Head of caudate nucleus (tissue), 42 donors: ENCODE measurements around the gene RUFY3.
"Not testable (repeated sequence)": the region's sequence is repeated elsewhere in the genome, so short reads cannot be mapped to it uniquely, and the experiment has no call there.

Experiments
- DNase-seq, 42 donors: peaks; one replicate each; pipeline versions ENCODE4 v3.0.0 to v3.0.0-alpha.2; 2020 to 2021; ENCODE audit warnings: mixed read lengths in 7 of 42
- intact Hi-C: fragments of 100-400 bp; cut with DNase I; formaldehyde crosslinking; loops from one replicate; pipeline ENCODE4 v1.15.0; 2022

Gene RUFY3, protein sequence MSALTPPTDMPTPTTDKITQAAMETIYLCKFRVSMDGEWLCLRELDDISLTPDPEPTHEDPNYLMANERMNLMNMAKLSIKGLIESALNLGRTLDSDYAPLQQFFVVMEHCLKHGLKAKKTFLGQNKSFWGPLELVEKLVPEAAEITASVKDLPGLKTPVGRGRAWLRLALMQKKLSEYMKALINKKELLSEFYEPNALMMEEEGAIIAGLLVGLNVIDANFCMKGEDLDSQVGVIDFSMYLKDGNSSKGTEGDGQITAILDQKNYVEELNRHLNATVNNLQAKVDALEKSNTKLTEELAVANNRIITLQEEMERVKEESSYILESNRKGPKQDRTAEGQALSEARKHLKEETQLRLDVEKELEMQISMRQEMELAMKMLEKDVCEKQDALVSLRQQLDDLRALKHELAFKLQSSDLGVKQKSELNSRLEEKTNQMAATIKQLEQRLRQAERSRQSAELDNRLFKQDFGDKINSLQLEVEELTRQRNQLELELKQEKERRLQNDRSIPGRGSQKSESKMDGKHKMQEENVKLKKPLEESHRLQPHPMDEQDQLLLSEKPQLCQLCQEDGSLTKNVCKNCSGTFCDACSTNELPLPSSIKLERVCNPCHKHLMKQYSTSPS

DNA sequence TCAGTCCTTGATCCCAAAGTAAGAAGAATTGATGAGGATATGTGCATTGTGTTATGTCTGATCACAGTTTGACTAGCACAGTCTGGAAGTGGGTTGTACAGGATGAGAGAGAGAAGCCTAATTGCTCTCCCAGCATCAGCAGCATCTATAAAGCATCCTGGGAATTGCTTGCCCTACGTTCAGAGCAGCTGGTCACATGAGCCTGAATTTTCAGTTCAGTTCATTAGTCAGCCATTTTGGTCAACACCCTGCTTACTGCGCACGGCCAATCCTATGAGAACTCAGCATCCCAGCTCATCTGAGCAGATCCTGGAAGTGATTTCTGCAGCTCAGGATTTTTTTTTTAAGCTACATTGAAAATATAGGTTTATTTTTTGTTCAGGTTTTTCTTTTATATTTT is at the start of gene RUFY3:
TSS of gene RUFY3 (plus strand) at position 218 of the 400 bp plus-strand sequence. CDS start 610 bp downstream, outside the sequence.
- intact Hi-C loops, result loop anchor here (5.0 kb wide), 1 partner anchor 34 kb away; the partner anchor contains the start of gene UTP3
- peak; percentile 46 to 94 (median 84) for DNase-seq

DNA sequence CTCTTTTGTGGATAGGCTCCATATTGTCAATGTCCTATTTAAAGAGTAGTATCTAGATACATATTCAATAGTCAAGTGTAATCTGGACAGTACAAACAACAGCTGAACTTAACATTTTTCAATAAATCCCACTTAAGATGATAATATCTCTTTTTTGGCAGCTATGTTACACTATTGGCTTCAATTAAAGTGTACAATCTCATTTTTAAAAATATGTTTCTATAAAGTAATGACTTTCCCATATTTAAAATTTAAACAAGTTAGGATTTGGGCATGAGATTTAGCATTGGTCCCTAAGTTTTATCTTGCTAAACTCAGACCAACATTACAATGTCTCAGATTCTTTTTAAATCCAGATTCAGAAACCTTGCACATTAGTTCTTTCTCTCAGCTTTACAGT is 47.6 kb upstream of the RUFY3 start:
- no peak for DNase-seq
- intact Hi-C loops, result no loop called here

DNA sequence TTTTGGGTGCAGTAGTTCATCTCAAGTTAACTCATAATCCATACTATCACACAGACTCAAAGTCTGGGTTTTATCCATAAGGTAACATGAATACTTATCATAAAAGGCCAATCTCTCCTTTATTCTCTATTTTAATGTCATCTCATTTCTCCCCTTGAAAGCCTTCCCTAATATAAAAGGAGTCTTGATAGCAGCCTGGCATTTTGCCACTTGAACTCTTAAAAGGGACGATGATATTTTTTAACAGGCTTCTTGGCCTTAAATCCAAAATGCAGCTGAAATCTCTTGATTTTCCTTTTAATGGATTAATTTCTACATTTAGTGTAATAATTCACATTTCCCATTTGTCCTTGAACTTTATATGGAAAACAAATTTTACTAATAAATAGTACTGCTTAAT is 47.0 kb upstream of the RUFY3 start:
- no peak for DNase-seq

DNA sequence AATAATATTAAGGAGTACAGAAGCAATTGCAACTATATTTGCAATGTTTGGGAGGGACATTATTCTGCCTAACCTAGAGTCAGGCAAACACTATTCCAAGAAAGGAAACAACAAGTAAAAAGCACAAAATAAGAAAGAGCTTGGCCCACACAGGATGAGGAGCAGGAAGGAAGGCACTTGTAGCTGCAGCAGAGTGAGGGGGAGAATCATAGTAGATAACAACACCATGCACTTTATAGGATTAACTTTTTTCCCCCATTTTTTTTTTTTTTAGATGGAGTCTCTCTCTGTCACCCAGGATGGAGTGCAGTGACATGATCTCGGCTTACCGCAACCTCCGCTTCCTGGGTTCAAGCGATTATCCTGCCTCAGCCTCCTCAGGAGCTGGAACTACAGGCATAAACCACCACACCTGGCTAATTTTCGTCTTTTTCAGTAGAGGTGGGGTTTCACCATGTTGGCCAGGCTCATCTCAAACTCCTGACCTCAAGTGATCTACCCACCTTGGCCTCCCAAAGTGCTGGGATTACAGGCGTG is 45.1 kb upstream of the RUFY3 start:
- no peak for DNase-seq
- intact Hi-C loops, result no loop called here

More for the DNA sequence above, 47.0 kb upstream of the RUFY3 start:
- intact Hi-C loops, result no loop called here

DNA sequence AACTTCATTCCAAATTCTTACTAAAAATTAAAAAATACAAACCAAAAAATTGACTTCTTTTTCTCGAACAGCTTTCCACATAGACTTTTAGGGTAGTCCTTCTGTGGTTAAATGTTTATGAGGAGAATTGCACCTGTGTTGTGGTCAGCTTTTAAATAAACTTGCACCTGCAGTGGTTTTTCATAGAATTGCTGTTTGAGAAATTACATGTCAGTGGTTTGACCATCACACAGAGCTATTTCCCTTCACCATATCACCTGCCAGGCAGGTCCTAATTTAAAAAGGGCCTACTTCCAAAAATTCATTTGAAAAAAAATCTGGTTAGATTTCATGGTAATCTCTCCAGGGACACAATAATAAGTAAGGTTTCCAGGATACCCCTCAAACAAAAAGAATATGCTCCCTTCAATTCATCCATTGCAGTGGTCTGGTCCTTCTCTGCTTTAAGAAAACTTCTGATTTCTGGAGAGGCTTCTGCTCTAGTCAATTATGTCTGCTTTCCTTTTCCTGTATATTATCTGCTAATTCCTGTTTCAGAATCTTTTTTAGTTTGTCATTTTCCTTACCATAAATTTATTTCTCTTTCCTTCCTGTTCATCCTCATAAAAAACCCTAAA is 43.3 kb upstream of the RUFY3 start:
- intact Hi-C loops, result no loop called here

DNA sequence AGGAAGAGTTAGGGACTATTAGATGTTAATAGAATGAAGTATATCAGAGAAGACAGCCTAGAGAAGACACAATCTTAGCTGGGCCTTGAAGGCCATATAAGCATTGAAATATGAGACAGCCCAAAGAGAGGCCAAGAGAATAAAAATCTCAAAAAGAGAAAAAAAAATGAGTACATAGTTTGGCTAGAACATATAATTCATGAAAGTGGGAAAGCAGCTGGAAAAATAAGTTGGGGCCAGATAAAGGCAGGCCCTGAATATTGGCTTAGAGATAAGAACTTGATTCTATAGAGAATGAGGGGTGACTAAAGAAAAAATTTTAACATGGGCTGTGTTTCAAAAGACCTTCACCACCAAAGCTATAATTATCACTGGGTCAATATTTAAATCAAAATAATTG is 40.8 kb upstream of the RUFY3 start:
- no peak for DNase-seq
- intact Hi-C loops, result no loop called here

More for the DNA sequence above, 43.3 kb upstream of the RUFY3 start:
- DNase-seq, result no peak

DNA sequence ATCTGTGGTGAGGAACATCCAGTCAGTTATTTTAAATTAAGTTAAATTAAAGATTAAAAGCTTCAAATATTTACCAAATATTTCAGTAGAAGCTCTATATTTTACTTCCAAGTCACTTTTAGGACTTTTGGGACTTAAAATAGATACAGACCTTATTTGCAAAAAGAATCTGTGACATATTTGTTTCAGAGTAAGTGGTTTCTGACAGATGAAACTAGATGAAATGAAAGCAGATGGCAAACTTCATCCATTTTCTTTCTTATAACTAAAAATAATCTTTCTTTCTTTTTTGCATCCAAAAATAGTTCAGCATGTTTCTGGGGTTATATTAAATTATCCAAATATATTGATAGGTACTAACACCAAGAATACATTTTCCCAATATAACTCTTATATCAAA is 40.1 kb upstream of the RUFY3 start:
- intact Hi-C loops, result no loop called here
- DNase-seq, result no peak

DNA sequence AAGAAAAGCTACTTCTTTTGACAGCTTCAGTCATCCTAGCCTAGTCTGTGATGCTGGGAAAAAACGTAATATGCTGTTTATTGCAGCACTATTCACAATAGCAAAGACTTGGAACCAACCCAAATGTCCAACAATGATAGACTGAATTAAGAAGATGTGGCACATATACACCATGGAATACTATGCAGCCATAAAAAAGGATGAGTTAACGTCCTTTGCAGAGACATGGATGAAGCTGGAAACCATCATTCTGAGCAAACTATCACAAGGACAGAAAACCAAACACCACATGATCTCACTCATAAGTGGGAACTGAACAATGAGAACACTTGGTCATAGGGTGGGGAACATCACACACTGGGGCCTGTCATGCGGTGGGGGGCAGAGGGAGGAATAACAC is 39.6 kb upstream of the RUFY3 start:
- intact Hi-C loops, DNase-seq: not testable (repeated sequence)

DNA sequence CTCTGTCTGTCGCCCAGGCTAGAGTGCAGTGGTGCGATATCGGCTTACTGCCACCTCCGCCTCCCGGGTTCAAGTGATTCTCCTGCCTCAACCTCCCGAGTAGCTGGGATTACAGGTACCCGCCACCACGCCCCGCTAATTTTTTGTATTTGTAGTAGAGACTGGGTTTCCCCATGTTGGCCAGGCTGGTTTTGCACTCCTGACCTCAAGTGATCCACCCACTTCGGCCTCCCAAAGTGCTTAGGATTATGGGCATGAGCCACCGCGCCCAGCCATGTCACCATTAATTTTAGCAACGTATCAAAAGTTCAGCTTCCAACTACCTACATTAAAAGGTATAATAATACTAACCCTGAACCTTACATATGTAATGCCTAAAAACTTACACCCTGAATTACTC is 34.4 kb upstream of the RUFY3 start:
- intact Hi-C loops, result loop anchor here (5.0 kb wide), 1 partner anchor 35 kb away; the partner anchor contains the start of gene RUFY3
- peak in 19 of 42 donors; percentile 5 to 54 (median 20) for DNase-seq

DNA sequence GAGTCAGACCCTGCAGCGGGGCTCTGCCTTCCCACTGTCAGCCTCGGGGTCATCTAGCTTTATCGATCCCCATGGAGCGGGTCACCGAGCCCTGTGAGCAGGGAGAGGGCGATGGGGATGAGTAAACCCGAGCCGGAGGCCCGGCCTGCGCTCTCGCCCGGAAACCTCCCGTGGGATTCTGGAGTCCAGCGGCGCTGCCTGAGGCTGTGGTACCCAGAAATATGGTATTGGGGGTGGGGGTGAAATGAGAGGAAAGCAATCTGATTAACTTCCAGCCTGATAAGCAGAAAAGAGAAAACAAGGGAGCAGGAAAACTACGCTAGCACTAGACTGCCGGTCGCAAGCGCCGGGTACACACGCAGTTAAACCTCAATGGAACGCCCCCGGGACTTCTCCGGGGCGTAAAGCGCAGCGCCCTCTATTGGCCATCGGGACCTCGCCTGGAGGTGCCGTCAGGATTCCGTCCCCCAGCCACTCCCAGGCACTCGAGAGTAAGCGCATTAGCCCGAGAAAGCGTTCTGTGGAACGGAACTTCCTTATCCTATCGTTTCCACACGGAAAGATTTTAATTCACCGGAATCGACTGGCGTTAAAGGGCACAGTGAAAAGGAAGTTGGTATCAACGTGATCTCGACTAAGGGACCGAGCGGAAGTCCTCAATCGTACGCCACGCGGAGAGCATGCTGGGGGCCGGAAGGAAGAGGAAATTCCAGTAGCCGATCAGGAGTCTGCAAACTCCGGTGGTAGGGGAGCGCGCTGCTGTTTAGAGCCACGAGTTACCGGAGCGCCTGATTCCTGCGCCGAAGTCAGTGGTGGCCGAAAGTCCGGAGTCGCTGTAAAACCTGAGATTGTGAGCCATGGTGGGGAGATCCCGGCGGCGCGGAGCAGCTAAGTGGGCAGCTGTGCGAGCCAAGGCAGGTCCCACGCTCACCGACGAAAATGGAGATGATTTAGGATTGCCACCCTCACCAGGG is 33.7 kb upstream of the RUFY3 start, which contains the start of gene UTP3:
TSS of gene UTP3 (plus strand) at position 712 of the 974 bp plus-strand sequence. CDS start at position 858, 146 bp downstream.
- intact Hi-C loops, result loop anchor here (2.0 to 5.0 kb wide), 3 partner anchors 17 to 151 kb away; partner anchors contain the start of genes GRSF1 and RUFY3

DNA sequence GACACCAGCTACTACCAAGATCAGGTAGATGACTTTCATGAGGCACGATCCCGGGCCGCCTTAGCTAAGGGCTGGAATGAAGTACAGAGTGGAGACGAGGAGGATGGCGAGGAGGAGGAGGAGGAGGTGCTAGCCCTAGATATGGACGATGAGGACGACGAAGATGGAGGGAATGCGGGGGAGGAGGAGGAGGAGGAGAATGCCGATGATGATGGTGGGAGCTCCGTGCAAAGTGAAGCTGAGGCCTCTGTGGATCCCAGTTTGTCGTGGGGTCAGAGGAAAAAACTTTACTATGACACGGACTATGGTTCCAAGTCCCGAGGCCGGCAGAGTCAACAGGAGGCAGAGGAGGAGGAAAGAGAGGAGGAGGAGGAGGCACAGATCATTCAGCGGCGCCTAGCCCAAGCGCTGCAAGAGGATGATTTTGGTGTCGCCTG is 33.0 kb upstream of the RUFY3 start:
- intact Hi-C loops, result loop anchor here (2.0 to 5.0 kb wide), 3 partner anchors 16 to 150 kb away; partner anchors contain the start of genes GRSF1 and RUFY3
- DNase-seq, result peak in 8 of 42 donors; percentile 3 to 42 (median 18)

More for the DNA sequence above, 33.7 kb upstream of the RUFY3 start, which contains the start of gene UTP3:
- DNase-seq, result peak; percentile 91 to 99 (median 95)

DNA sequence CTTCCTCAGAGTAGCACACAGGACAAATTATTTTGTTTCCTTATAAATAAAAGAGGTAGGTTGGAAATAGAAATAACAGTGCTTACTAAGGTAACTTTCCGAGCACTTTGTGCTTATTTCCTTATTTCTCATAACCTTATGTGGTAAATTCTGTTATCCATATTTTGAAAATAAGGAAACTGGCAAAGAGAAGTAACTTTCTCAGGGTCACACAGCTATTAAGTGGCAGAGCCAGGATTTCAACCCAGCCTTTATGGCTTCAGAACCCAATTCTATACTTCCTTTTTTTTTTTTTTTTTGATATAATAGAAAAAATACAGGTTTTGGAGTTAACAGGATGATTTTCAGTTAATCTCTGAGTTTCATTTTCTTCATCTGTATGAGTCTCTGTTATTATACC is 30.1 kb upstream of the RUFY3 start:
- intact Hi-C loops, result no loop called here
- no peak for DNase-seq

DNA sequence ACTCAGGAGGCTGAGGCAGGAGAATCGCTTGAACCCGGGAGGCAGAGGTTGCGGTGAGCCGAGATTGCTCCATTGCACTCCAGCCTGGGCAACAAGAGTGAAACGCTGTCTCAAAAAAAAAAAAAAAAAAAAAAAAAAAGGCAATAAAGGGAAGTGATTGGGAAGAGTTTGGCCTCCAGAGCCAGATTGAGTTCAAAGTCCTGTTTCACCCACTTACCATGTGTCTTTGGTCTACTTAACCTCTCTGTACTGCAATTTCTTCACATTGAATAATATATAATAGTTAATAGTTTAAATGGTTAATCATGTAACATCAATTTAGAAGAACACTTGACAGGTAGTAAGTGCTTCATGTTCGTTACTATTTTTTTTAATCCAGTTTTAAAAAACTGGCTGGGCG is 27.1 kb upstream of the RUFY3 start:
- DNase-seq, intact Hi-C loops: not testable (repeated sequence)

DNA sequence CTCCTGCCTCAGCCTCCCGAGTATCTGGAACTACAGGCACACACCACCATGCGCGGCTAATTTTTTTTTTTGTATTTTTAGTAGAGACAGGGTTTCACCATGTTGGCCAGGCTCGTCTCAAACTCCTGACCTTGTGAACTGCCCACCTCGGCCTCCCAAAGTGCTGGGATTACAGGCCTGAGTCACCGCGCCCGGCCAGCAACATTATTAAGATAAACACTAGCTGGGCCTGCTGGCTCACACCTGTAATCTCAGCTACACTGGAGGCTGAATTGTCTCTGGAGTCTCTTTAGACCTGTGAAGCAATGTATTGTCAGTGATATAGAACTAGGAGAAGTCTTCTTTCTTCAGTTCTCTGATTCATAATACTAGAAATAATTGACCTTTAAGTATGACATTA is 23.3 kb upstream of the RUFY3 start:
- intact Hi-C loops, DNase-seq: not testable (repeated sequence)

DNA sequence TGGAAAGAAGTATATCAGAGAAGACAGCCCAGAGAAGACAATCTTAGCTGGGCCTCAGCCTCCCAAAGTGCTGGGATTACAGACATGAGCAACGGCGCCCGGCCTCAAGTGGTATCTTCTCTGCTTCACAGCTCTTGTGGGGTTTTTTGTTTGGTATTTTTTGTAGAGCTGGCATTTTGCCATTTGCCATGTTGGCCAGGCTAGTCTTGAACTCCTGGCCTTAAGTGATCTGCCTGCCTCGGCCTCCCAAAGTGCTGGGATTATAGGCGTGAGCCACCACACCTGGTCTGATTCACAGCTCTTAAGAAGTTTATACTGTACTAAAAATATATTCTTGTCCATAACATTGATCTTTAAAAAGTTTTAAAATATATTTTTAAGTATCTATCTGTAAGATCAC is 21.1 kb upstream of the RUFY3 start:
- DNase-seq, result no peak
- intact Hi-C loops, result loop anchor here (10.0 kb wide), 1 partner anchor 294 kb away; the partner anchor contains the start of gene DCK

DNA sequence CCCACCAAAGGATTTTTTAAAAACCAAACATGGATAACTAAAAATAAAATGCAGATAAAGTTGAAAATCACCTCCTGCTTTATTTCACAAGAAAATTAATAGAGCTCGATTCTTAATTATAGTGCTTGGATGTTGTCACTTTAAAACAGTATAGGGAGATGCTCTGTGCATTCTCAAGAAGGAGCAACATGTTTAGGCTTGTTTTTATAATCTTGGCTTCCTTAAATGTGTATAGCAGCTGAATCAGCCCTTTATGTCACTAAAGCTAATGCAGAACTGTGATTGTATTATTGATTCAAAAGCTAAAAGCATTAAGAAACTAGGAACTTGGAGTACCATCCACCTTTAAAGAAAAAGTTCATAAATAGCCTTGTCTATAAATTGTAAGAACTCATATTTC is 20.5 kb upstream of the RUFY3 start:
- intact Hi-C loops, result loop anchor here (10.0 kb wide), 1 partner anchor 294 kb away; the partner anchor contains the start of gene DCK
- DNase-seq, result no peak

DNA sequence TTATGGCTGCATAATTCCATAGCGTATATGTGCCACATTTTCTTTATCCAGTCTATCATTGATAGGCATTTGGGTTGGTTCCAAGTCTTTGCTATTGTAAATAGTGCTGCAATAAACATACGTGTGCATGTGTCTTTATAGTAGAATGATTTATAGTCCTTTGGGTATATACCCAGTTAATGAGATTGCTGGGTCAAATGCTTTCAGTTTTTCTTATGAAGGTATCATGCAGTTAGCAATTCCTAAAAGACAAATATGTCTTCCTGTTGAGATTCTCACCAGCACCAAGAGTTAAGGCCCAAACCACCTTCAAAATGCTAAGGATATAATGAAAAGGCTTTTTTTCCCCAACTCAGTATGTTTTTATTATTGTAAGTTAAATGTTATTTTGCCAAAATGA is 19.2 kb upstream of the RUFY3 start:
- intact Hi-C loops, result loop anchor here (10.0 kb wide), 1 partner anchor 292 kb away; the partner anchor contains the start of gene DCK
- not testable (repeated sequence) for DNase-seq
